ENCODE results near the gene SH3TC2. TPM values are rescaled to one million over a fixed set of nuclear protein-coding genes. Genes with fewer than 3 reads are reported as not detected.

SH3TC2 gene
- polyA plus RNA-seq, 1 donor (not counting 4 experiments of a cell fraction or from before 2014, with no cell fraction given), result 19.0 TPM

DNA sequence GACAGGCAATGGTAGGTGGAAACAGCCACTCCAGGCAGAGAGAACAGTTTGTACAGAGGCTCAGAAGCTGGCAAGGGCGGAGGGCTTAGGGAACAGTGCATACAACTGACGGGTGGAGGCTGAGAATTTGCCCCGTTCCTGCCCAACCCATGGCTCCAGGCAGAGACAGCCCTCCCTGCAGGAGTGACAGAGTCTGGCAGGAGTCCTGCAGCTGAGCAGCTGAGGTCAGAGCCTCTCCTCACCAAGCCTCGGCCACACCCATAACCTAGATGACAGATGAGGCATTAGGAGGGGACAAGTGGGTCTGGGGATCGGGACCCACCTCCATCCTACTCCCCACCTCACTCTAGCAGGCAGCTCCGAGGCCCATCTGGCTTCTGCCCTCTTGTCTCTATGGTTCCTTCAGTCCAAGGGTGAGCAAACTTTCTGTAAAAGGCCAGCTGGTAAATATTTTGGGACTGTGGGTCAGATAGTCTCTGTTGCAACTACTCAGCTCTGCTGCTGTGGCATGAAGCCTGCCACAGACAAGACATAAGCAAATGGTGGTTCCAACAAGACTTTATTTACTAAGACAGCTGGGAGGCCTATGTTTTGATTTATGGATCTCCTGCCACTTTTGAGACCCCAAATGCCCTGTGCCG lies 83.7 kb downstream of the SH3TC2 start:
- Histone ChIP-seq H3K4me3 (ENCODE audit: control insufficient read depth in 2 of 3, extremely low read depth in 1 of 3, insufficient read depth in 2 of 3, low read depth in 1 of 3, low read length in 3 of 3) (peak overlapping the region in 2 of 3 experiments; percentile 32 to 53), H3K27me3 (ENCODE audit: control insufficient read depth, extremely low read depth, insufficient read depth, low read length) (no peaks in the 10 kb centered on the region), H3K4me1 (ENCODE audit: control insufficient read depth, extremely low read depth, insufficient read depth, low read length) (peaks cover 44% of the 10 kb centered on the region), H4K20me1 (ENCODE audit: control insufficient read depth, extremely low read depth, insufficient read depth, low read length) (no peaks in the 10 kb centered on the region), H3K9me3 (ENCODE audit: control insufficient read depth, low read depth, low read length) (no peaks in the 10 kb centered on the region), H3K9ac (ENCODE audit: control insufficient read depth, extremely low read depth, insufficient read depth, low read length) (peak overlapping the region; percentile 82), H2AFZ (ENCODE audit: control insufficient read depth, low read length) (peak overlapping the region; percentile 78), H3K36me3 (ENCODE audit: control insufficient read depth in 2 of 2, extremely low read depth in 1 of 2, insufficient read depth in 2 of 2, low read length in 2 of 2) (no peaks in the 10 kb centered on the region), H3K4me2 (ENCODE audit: control insufficient read depth, extremely low read depth, insufficient read depth, low read depth, low read length) (peak overlapping the region; percentile 79), H3K27ac (ENCODE audit: control insufficient read depth, insufficient read depth, low read length) (peak overlapping the region; percentile 90), H3K9me1 (ENCODE audit: control insufficient read depth, extremely low read depth, insufficient read depth, low read length) (no peaks in the 10 kb centered on the region), H3K79me2 (ENCODE audit: control insufficient read depth, insufficient read depth, low read length) (no peaks in the 10 kb centered on the region)
- no peak for DNase-seq (ENCODE audit: low read depth, low spot score)
- peak; percentile 88 for FAIRE-seq
- TF ChIP-seq, protein P1, sequence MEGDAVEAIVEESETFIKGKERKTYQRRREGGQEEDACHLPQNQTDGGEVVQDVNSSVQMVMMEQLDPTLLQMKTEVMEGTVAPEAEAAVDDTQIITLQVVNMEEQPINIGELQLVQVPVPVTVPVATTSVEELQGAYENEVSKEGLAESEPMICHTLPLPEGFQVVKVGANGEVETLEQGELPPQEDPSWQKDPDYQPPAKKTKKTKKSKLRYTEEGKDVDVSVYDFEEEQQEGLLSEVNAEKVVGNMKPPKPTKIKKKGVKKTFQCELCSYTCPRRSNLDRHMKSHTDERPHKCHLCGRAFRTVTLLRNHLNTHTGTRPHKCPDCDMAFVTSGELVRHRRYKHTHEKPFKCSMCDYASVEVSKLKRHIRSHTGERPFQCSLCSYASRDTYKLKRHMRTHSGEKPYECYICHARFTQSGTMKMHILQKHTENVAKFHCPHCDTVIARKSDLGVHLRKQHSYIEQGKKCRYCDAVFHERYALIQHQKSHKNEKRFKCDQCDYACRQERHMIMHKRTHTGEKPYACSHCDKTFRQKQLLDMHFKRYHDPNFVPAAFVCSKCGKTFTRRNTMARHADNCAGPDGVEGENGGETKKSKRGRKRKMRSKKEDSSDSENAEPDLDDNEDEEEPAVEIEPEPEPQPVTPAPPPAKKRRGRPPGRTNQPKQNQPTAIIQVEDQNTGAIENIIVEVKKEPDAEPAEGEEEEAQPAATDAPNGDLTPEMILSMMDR (optimal IDR thresholded peaks at IDR 0.05 in 1 of 3, IDR thresholded peaks at IDR 0.05 in 1 of 3, conservative IDR thresholded peaks at IDR 0.05 in 1 of 3; ENCODE audit: extremely low read depth in 1 of 3, insufficient read depth in 2 of 3, low read length in 3 of 3), result no peak
- TF ChIP-seq EZH2 (IDR thresholded peaks at IDR 0.05; ENCODE audit: low read length), result no peak
- dilution Hi-C loops (cut with MboI; ENCODE audit: extremely low pct_ligation_motif_present, low sequenced_read_pairs), result no loop called here

DNA sequence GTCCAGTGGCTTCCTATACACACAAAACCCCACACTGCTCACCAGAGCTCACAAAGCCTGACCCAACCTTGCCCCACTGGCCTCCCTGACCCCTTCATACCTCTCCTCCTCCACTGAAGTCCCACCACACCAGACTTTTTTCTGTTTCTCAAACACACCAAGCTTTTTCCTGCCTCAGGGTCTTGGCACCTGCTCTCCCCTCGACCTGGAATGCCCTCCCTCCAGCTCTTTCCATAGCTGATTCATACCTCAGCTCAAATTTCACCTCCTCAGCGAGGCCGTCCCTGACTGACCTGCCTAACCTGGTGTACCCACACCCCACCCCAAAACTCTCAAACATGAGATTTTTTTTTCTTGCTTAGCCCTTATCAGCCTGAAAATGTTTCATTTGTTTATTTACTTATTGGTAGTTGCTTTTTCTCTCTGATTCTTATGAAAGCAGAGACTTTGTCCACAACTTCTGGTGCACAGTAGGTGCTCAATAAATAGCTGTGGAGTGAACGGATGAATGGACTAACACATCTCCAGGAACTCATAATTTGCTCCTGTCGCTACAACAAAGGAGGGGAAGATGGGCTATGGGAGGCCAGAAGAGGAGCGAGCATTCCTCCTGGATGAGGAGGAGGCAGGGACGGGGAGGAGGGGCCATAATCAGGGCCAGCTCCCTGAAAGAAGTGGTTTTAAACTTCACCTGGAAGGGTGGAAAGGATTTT lies 84.3 kb downstream of the SH3TC2 start:
- Histone ChIP-seq H3K27ac (ENCODE audit: control insufficient read depth, insufficient read depth, low read length) (peak overlapping the region; percentile 90), H3K27me3 (ENCODE audit: control insufficient read depth, extremely low read depth, insufficient read depth, low read length) (no peaks in the 10 kb centered on the region), H3K9me3 (ENCODE audit: control insufficient read depth, low read depth, low read length) (no peaks in the 10 kb centered on the region), H2AFZ (ENCODE audit: control insufficient read depth, low read length) (peak overlapping the region; percentile 78), H3K4me2 (ENCODE audit: control insufficient read depth, extremely low read depth, insufficient read depth, low read depth, low read length) (peak overlapping the region; percentile 79), H4K20me1 (ENCODE audit: control insufficient read depth, extremely low read depth, insufficient read depth, low read length) (no peaks in the 10 kb centered on the region), H3K36me3 (ENCODE audit: control insufficient read depth in 2 of 2, extremely low read depth in 1 of 2, insufficient read depth in 2 of 2, low read length in 2 of 2) (no peaks in the 10 kb centered on the region), H3K4me3 (ENCODE audit: control insufficient read depth in 2 of 3, extremely low read depth in 1 of 3, insufficient read depth in 2 of 3, low read depth in 1 of 3, low read length in 3 of 3) (peak overlapping the region in 2 of 3 experiments; percentile 32 to 53), H3K9me1 (ENCODE audit: control insufficient read depth, extremely low read depth, insufficient read depth, low read length) (no peaks in the 10 kb centered on the region), H3K79me2 (ENCODE audit: control insufficient read depth, insufficient read depth, low read length) (no peaks in the 10 kb centered on the region), H3K9ac (ENCODE audit: control insufficient read depth, extremely low read depth, insufficient read depth, low read length) (peak overlapping the region; percentile 82), H3K4me1 (ENCODE audit: control insufficient read depth, extremely low read depth, insufficient read depth, low read length) (peaks cover 44% of the 10 kb centered on the region)
- DNase-seq (ENCODE audit: low read depth, low spot score), result no peak
- dilution Hi-C loops (cut with MboI; ENCODE audit: extremely low pct_ligation_motif_present, low sequenced_read_pairs), result no loop called here
- TF ChIP-seq, protein P1 (optimal IDR thresholded peaks at IDR 0.05 in 1 of 3, IDR thresholded peaks at IDR 0.05 in 1 of 3, conservative IDR thresholded peaks at IDR 0.05 in 1 of 3; ENCODE audit: extremely low read depth in 1 of 3, insufficient read depth in 2 of 3, low read length in 3 of 3), result no peak
- no peak for TF ChIP-seq EZH2 (IDR thresholded peaks at IDR 0.05; ENCODE audit: low read length)
- FAIRE-seq, result peak; percentile 88

Measured in keratinocyte (primary cell).